HL-60 (cell line): ENCODE measurements around the gene HMX2.

Experiments
- CTCF ChIP-seq: IDR thresholded peaks from one replicate; pipeline ENCODE4 v1.5.1; 2011; ENCODE audit warnings: low read length, control low read depth, inconsistent platforms; ENCODE audit not compliant: insufficient read depth
- GABPA ChIP-seq: IDR thresholded peaks from 2 replicates; pipeline ENCODE4 v1.6.1; 2012; ENCODE audit warnings: low read depth
- POLR2AphosphoS5 ChIP-seq: IDR thresholded peaks from 2 replicates; pipeline ENCODE4 v1.6.1; 2012; ENCODE audit warnings: low read depth
- REST ChIP-seq: IDR thresholded peaks from 2 replicates; pipeline ENCODE4 v1.6.1; 2012; ENCODE audit warnings: low read depth; ENCODE audit not compliant: insufficient replicate concordance
- SPI1 ChIP-seq: IDR thresholded peaks from 2 replicates; pipeline ENCODE4 v1.6.1; 2012; ENCODE audit warnings: low read depth, mild to moderate bottlenecking, borderline replicate concordance

GRCh38 chr10:123146013-123146893 lies 1.7 kb upstream of the HMX2 start:
- TF ChIP-seq CTCF, result no peak
- TF ChIP-seq SPI1, result no peak
- TF ChIP-seq POLR2AphosphoS5, result no peak
- TF ChIP-seq REST, result no peak
- no peak for TF ChIP-seq GABPA
